Left cardiac atrium (tissue), 4 donors: ENCODE measurements around the gene NEIL3. TPM values are rescaled to one million over a fixed set of nuclear protein-coding genes. Genes with fewer than 3 reads are reported as not detected.

Experiments
- ATAC-seq, 2 donors: fragments of 200-7000 bp; cut with Tn5 transposase; one replicate each; pipeline ENCODE4 v1.9.1; 2020; ENCODE audit warnings: mild to moderate bottlenecking in 2 of 2, moderate library complexity in 2 of 2
- DNase-seq: peaks from one replicate; pipeline ENCODE4 v3.0.0-alpha.2; 2020
- intact Hi-C, 2 donors: fragments of 100-400 bp; cut with DNase I; formaldehyde crosslinking; loops; one replicate each; pipeline versions ENCODE4 v1.14.1 to v1.15.1; 2022 to 2023
- total RNA-seq, 2 donors: library from RNA; stranded (reverse); fragmentation: NEBNext Ultra II Directional; extraction: Animal tissue kit (Norgen Biotek cat#: 25700); gene quantifications; one replicate each; pipeline ENCODE4 v1.2.1, GENCODE V29; 2021
- donor health status: DM: no; HTN: yes; CAD: no.
- donor health status: DM: no; HTN: yes; CAD: no; lungs with severe emphysema.
- donor health status: DM: yes; HTN: yes; CAD: no.
- donor health status: Dilated cardiomyopathy.

The NEIL3 gene
- total RNA-seq, 2 donors from 2014 or later, result 0.32 TPM; not detected in 1

DNA sequence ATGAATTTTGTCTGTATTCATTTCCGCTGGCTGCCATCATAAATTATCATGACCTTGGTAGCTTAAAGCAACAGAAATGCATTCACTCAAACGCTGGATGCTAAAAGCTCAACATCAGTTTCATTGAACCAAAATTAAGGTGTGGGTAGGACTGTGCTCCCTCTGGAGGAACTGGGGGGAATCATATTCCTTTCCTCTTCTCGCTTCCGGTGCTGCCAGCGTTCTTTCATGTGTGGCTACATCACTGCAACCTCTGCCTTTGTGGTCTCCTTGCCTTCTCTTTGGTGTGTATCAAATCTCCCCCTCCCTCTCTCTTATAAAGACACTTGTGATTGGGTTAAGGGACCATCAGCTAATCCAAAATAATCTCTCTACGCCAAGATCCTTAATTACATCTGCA lies 39.5 kb downstream of the NEIL3 start:
- intact Hi-C loops, result no loop called here

DNA sequence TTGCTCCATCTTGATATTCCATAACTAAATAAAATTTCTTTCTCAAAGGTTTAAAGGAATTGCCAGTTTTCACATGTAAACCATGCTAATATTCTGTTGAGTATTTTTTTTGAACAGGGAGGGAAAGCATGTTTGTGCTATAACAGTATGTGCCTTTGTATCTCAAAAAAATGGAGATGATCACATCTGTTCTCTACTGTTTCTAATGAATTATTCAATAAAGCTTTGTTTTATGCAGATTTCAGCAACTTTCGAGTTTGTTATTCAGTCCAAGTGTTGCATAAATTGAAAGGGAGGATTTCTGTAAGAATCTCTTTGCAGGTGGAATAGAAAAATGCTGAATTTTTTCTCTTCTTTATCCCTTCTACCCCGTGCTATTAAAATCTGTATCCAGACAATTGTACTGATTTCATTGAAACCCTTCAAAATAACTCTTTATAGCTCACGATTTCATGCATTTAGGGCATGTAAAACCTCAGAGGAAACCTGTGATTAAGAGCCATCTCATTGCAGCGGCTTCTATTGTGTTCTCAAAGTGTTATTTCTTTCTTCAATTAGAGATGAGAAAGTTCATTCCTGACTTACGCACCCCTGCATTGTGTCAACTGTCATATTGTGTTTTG lies 42.1 kb downstream of the NEIL3 start:
- DNase-seq (no peak), ATAC-seq (no peak)
- intact Hi-C loops, result no loop called here

More for the DNA sequence above, 39.5 kb downstream of the NEIL3 start:
- ATAC-seq, result no peak
- DNase-seq, result no peak

DNA sequence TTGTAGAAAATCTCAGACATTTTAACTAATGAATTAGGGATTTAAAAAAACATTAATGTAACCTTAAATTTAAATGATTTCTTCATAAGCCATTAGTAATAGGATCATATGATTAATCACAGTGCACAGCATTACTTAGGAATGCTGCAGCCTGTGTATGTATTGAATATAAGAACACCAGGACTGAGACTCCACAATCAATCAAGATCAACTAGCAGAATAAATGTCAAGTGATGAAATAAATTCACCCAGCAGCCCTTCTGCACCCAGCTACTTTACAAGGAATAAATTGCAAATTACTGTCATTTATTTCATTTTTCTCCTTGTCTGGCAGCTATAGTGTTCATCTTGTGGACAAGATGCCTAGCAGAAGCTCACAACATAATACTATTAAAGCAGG lies 46.5 kb downstream of the NEIL3 start:
- ATAC-seq (no peak), DNase-seq (no peak)
- intact Hi-C loops, result no loop called here

DNA sequence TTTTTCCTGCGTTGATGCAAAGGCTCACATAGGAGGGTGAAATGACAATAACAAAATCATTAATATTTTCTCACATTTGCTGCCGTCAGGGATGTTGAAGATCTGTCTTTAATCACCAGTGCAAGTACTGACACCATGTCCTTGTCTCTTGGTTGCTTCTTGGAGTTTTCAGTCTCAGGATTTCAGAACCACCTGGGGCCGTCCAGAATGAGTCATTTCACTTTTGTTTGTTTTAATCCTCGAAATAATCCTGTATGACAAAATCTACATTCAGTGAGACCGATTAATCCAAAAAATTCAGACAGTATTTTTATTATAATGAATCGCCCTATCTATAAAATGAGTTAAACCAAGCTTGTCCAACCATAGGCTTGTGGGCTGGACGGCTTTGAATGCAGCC lies 47.2 kb downstream of the NEIL3 start:
- intact Hi-C loops, result no loop called here
- no peak for DNase-seq
- no peak for ATAC-seq

DNA sequence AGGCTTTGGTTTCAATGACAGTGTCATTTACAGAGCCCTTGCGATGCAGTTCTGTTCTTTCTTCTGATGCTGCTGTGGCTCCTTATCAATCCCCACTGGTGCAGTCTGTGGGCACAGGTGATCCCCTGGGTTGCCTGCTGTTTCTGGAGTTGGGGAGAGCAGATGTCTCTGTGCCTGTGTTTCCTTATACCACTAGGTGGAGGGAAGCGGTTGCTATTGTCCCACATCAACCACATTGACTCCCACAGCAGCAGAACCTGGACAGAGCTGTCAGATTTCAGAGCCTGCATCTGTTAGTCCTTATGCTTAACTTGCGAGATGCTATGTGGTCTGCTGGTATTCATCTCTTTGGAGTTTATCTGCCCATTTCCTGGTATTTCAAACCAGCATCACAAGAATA lies 57.7 kb downstream of the NEIL3 start:
- ATAC-seq (no peak), DNase-seq (no peak)
- intact Hi-C loops, result no loop called here

DNA sequence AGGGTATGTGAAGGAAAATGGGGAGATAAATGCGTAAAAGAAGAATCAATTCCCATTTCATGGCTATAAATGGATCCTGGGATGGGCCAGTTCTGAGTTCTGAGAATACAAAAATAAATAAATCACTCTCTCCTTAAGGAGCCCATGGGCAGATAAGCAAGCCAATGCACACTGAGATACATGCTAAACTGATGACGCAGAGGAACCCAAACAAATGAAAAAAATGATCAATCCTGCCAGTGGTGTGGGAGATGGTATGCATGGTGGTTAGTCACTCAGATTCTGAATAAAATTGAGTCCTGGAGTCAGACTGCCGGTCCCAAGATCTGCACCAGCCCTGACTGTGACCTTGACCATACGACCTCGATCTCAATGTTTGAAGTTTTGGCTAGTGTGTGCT lies 59.7 kb downstream of the NEIL3 start:
- intact Hi-C loops, result no loop called here
- ATAC-seq (no peak), DNase-seq (no peak)

DNA sequence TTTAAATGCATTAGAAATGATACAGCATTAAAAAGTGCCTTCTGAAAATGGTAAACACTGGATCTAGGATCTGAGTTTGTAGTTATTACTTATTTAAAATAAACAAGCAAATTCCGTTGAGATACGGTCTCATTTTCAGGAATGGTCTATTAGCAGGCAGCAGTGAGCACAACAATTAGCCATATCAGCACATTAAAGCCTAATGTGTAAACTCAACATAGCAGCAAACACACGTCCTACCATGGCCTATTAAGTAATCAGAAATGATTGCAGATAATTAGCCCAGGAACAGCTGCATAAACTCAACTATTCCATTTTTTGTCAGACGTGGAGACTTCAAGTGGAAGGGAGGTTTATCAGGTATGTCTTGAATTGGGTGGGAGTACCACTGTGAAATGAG lies 61.8 kb downstream of the NEIL3 start:
- intact Hi-C loops, result no loop called here
- no peak for DNase-seq
- ATAC-seq, result no peak

DNA sequence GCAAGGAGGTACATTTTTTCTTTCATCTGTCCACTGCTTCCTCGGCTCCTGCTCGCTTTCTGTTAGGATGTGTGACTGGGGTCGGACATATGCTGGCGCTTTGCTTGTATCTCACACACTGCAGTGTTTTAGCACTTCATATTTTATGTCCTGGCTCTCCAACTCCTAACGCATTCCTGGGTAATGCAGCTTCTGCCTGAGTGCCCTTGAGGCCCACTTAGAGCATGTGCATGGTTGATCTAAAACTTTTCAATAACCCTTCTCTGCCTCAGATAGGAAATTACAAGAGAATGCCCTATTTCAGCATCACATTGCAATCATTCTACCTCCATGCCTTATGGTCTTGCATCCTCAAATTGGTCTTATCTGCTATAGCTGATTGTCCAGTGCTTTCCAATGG lies 65.3 kb downstream of the NEIL3 start:
- intact Hi-C loops, result no loop called here
- DNase-seq (no peak), ATAC-seq (no peak)

DNA sequence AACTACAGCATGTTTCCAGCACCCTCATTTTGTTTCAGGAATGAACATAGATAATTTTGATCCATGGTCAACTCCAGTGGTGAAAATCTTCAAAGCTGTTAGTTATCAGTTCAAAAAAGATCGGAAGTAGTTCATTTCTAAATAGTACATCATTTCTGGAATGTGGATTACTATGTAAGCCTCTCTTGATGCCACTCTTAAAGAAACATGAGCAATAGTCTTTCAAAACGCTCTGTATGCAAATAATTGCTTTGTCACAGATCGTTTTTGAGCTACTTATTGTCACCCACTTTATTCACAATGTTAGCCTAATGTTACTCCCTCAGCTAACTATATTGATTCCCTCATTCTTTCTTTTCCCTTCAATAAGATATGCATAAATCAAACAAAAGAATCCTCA lies 65.7 kb downstream of the NEIL3 start:
- no peak for DNase-seq
- intact Hi-C loops, result no loop called here
- no peak for ATAC-seq

DNA sequence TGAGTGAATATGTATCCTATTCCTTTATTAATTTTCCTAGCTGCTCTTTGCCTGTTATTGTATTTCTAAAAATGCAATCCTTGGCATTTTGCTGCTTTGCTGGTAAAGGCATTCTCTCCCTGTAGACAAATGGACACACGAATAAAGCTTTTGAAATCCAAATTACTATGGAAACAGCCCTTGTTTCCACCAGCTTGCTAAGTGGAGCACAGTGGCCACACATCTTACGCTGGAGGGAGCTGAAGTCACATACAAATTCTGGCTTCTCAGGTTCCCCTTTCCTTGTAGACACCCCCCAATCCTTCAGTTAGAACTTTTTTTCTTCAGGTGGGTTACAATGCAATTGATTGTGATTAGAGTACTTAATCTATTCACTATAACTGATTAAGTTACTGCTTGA lies 66.3 kb downstream of the NEIL3 start:
- intact Hi-C loops, result no loop called here
- ATAC-seq, result no peak
- DNase-seq, result no peak

DNA sequence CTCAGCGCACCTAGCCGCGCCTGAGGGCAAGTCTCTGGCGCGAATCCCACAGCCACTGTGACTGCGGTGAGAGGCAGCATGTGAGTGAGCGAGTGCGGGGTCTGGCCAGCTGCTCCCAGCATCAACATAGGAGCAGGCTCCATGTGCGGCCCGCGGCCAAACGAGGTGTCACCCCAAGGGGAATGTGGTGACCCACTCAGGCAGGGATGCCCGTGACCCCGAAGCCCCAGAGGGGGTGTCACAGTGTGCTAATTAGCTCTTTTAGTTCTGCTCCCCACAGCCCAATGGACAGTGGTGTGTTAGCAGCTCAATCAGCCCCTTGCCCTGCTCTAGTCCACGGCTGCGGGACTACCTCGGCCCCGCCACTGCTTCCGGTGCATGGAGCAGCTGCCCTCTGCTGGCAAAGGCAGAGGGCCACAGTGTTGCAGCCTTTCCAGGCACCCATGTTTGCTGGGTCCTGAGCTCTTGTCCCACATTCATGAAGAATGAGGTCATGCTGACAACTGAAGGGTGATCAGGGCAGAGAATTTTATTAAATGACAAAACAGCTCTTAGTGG lies 71.1 kb downstream of the NEIL3 start:
- no peak for DNase-seq
- intact Hi-C loops, result no loop called here
- ATAC-seq, result no peak

DNA sequence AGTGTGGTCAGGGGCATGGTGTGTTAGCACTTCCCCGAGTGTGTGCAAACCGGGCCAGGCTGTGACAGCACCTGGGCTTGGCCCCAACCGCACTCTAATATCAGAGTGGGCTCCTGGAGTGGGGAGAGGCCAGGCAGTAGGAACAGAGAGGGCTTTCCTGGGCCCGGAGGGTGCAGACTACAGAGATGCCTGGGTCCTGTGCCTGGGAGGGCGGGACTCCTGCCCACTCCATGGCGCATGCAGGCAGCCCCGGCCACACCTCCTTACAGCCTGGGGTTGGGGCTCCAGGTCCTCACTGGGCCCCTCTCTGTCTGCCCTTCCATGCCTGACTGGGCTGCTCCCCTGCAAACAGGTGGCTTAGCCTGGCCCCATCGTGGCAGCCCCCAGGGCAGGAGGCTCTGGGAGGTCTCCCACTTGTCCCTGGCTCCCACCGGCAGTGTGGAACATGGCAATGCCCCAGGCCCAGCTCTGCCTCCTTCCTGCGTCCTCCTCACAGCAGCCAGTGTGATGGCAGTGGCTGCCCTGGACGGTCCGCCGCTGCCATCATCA lies 72.2 kb downstream of the NEIL3 start:
- no peak for ATAC-seq
- DNase-seq, result no peak
- intact Hi-C loops, result no loop called here

DNA sequence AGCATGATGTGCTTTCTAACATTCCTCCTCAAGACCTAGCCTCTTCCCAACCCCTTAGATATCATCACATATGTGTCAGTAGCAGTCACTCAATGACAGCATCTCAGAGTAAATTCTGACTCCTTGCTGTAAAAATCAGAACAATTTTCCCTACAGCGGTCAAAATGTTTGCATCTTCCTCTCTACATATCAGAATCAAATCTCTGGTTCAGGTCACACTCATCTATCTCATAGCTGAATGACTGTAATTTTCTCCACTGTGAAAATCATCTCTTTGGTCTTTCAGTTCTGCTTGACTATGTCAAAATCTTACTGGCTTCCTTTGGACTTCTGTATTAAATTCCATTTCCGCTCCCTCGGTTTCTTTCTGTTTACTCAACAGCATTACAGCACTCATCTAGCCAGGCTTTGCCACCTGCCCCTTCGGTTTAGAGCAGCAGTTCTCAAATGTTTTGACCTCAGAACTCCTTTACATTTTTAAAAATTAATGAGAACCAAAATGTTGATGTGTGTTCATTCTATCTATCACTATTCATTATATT lies 75.3 kb downstream of the NEIL3 start:
- ATAC-seq (no peak), DNase-seq (no peak)
- intact Hi-C loops, result no loop called here

DNA sequence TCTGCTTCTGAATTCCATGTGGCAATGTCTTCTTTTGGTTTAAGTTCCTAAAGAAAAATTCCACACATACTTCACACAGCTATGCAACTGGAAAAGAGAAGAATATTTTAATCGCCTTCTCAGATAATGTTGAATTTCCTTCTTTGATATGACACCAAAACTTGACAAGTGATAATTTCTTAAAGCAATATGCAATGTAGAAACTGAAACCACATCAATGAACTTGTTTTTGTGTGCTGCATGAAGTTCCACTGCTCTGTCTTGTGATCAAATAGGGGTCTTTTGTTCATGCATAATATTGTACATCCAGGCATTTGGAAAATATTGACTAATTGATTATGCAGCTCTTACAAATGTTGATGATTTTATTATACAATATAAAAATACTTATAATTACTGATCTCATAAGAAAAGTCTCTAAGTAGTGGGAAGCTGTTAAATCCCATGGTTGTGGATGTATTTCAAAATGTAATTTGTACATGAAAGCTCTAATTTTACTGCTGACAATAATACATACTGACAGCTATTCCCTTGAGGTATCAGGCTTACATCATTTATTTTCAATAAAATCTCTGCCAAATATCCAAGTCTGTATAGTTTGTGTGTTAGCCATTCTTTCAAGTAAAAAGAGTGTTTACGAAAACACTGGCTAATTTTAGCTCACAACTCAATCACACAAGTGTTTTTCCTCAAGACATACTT lies 76.1 kb downstream of the NEIL3 start:
- DNase-seq (no peak), ATAC-seq (no peak)
- intact Hi-C loops, result no loop called here

DNA sequence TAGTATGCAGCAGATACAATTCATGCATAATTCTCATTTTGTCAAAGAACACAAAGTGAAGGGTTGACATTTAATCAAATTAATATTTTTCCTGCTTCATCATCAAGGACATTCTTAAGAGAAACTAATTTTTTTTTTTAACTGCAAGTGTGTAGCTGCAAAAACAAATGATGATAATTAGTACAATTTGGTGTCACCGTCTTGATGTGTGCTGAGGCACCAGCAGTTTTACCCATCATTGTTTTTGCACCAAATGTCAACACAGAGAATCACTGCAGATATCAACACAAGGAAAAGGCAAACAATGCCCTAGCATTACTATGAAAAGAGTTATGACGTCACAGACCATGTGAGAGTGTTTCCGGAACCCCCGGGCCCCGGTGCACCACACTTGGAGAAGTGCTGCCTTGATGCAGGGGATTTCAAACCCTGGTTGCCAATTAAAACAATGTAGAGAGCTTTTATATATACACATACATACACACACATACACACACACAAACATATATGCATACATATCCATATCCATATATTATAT lies 76.7 kb downstream of the NEIL3 start:
- ATAC-seq (no peak), DNase-seq (no peak)
- intact Hi-C loops, result no loop called here

DNA sequence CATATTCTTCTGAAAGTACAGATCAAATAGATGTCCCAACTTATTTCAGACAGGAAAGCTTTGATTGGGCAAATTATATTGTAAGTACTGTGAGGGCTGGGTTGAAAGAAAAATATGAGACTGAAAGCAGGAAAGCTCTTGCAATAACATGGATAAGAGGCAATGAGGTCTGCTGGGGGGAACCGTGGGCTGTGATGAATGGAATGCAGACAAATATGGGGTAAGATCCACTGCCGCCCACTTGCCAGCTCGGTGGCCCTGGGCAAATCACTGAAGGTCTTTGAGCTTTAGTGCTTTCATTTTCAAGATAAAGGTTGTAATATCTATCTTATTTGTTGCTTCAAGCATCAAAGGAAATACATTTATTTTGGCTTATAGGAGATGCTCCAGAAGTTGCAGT lies 81.6 kb downstream of the NEIL3 start:
- no peak for DNase-seq

DNA sequence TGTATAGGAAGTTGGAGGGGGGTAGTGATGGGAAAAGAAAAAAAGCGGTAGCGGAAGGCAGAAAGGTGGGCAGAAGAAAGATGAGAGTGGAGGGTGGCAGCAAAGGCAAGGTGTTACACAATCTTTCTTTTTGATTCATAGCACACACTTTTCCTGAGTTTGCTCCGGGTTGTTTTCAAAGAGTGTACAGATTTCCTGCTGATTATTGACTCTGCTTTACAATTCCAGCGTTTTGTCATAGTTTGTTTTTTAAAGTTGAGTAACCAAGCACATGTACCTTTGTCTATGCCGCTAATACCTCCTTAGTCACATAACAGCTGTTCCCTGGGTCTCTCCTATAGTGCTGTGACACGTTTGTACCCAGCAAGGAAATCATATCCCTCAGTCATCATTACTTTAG lies 82.3 kb downstream of the NEIL3 start:
- ATAC-seq (no peak), DNase-seq (no peak)
- intact Hi-C loops, result no loop called here

More for the DNA sequence above, 81.6 kb downstream of the NEIL3 start:
- intact Hi-C loops, result no loop called here
- no peak for ATAC-seq

DNA sequence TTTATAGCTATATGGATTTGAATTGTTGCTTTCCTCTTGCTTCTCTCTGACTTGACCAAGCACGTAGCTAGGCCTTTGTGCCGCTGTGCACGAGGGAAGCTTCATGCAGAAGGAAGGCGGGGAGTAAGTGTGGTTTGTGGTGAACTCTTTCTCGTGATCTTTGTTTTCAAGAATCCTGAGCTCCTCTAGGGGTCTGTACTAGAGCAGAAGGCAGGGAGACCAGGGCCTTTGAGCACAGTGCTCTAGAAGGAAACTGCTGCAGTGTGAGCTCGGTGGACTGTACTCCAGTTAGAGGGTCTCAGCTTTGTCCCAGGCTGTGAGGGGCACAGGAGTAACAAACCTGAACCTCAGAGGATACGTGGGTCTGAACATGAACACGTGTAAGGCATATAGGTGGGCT lies 83.6 kb downstream of the NEIL3 start:
- ATAC-seq (no peak), DNase-seq (no peak)
- intact Hi-C loops, result no loop called here

DNA sequence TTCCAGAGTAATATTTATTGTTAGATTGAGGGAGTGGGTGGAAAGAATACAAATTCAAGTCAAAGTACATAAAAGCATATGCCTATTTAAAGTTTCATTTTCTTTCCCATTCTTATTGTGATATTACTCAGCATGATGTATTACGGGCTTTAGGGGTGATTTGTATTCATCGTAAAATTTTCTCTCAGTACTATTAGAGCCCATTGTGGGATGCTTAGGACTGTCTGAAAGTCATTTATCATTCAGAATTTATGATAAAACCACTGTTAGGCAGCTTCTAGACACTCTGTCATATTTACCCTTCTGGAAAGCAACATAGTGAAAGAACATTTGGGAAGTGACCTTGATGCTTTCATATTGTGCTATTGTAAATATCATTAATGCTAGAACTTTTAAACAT lies 86.7 kb downstream of the NEIL3 start:
- DNase-seq, result no peak
- no peak for ATAC-seq
- intact Hi-C loops, result no loop called here

DNA sequence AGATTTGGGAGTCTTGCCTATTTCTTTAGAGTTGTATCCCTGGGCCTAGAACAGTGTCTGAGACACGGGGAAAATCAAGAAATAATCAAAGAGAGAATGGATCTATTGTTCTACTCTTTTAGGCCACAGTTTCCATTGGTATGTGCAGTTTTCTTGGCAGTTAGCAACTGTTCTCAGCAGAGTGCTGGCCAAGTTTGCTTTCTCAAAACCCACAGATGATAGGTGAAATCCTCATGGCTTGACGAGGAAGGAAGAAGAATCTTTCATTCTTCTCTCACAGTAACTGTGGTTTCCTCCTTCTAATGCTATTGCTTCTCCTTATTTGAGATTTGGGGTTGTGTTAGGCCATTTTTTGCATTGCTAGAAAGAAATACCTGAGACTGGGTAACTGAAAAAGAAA lies 90.4 kb downstream of the NEIL3 start:
- ATAC-seq, result no peak
- no peak for DNase-seq
- intact Hi-C loops, result no loop called here
